RWPE1 (cell line): ENCODE data around the gene USP3.

Experiments
- CTCF ChIA-PET: fragments of 350-600 bp; sonication (Branson Sonifier 250); formaldehyde crosslinking; extraction: SDS; loops from one replicate; lab custom pipeline; 2021; lab: Yijun Ruan, JAX
- POLR2A ChIA-PET: fragments of 400-600 bp; formaldehyde crosslinking; extraction: SDS; loops from one replicate; lab custom pipeline; 2020; ENCODE audit warnings: antibody characterized with exemption; ENCODE audit not compliant: low non-redundant PET; lab: Yijun Ruan, JAX
- DNase-seq: peaks from one replicate; pipeline ENCODE4 v3.0.0; 2012; ENCODE audit warnings: low spot score
- H3K27ac ChIP-seq: fragments of 450-650 bp; 2 replicates; pipeline ENCODE4 v1.5.1; 2017
- CTCF ChIP-seq: fragments of 450-650 bp; conservative IDR thresholded peaks from 2 replicates; pipeline ENCODE4 v1.5.1; 2017; ENCODE audit warnings: low read depth, mild to moderate bottlenecking

The USP3 gene

GRCh38 chr15:63490345-63491034 lies 13.9 kb upstream of the USP3 start:
- DNase-seq, result no peak
- no peak overlapping the region for H3K27ac ChIP-seq
- no peak for TF ChIP-seq CTCF
- ChIA-PET POLR2A (no interaction called here), CTCF (no interaction called here)

DNA sequence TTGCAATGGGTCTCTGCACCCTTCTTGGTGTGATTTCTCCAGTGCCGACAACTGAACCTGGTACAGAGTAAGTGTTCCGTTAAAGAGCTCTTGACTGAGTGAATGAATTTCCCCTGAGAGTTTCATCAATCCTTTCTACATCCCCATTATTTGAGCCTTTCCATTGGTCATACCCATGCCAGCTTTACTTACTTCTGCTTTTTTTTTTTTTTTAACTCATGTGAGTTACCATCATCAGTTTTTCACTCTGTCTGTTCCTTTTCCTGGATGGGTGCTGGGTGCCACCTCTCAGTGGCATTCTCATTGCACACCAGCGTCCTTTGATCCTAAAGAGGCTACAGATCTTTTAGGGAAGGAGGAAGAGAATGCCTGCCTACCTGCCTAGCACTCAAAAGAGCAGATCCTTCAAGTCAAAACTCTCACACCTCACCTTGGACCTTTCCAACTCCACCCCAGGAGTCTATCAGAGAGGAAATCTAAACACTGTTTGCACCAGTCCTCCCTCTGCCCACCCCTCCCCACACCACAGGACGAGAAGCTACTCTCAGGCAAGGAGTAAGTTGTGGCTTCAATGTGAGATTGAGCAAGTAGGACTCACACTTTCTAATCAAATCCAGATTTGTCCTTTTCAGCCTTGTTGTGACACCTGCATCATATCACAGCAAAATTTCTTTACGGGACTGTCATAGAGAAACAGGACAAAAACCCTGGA lies 13.1 kb upstream of the USP3 start:
- DNase-seq, result no peak
- ChIA-PET CTCF (no interaction called here), POLR2A (no interaction called here)
- H3K27ac ChIP-seq, result no peak overlapping the region
- no peak for TF ChIP-seq CTCF

DNA sequence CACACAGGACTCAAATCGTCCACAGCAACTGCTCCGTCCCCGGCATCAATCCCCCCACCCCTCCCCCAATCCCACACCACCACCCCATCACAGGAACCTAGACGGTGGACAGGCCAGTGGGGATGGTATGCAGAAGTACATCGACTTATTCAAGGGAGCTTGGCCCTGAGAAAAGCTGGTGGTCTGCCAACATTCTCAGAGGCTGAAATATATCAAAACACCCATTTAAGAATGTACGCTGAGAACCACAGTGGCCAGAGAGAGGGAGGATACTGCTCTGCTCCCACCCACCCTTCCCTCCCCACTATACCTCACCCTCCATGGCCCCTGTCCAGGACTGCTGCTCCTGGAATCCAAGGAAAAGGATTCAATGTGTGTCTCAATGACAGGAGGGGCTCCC lies 12.4 kb upstream of the USP3 start:
- ChIA-PET POLR2A (no interaction called here), CTCF (no interaction called here)
- no peak overlapping the region for H3K27ac ChIP-seq
- TF ChIP-seq CTCF, result no peak
- no peak for DNase-seq

GRCh38 chr15:63492541-63493077 lies 11.8 kb upstream of the USP3 start:
- no peak for DNase-seq
- no peak for TF ChIP-seq CTCF
- POLR2A ChIA-PET, result no interaction called here
- no peak overlapping the region for H3K27ac ChIP-seq
- CTCF ChIA-PET, result no interaction called here

- ChIA-PET CTCF (no interaction called here), POLR2A (no interaction called here)
- DNase-seq, result no peak
- no peak overlapping the region for H3K27ac ChIP-seq
- TF ChIP-seq CTCF, result no peak
Measured at GRCh38 chr15:63493436-63493835, 11.0 kb upstream of the USP3 start.

DNA sequence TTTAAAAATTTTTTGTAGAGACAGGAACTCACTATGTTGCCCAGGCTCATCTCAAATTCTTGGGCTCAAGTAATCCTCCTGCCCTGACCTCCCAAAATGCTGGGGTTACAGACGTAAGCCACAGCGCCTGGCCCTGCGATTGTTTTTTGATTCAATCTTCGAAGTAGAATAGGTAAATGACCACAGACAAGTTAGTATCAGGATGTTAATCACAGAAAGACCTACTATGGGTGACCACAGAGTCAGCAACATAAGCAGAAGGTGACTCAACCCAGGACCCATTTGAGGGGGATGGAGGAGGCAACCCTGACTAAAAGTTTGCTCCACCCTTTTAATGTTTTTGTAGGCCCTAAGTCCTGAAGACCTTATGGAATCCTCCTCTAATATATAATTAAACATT lies 10.0 kb upstream of the USP3 start:
- no peak overlapping the region for H3K27ac ChIP-seq
- DNase-seq, result no peak
- ChIA-PET POLR2A (no interaction called here), CTCF (no interaction called here)
- TF ChIP-seq CTCF, result no peak
